GM20000 (cell line): ENCODE results near the gene VWA8.
A peak's percentile ranks its signal among the peaks of the same experiment; 100 is the strongest.

Experiments used
- DNase-seq: peaks from one replicate; pipeline ENCODE4 v3.0.0; 2012; ENCODE audit warnings: low spot score
- CTCF ChIP-seq: IDR thresholded peaks from 2 replicates; pipeline ENCODE4 v1.5.1; 2012; ENCODE audit warnings: mild to moderate bottlenecking, control low read depth; ENCODE audit errors: extremely low read depth, missing control alignments

The VWA8 gene

GRCh38 chr13:41700790-41701310 lies 260.1 kb downstream of the VWA8 start:
- DNase-seq, result no peak

GRCh38 chr13:41699759-41700158 lies 261.1 kb downstream of the VWA8 start:
- DNase-seq, result no peak
- TF ChIP-seq CTCF, result no peak

More at GRCh38 chr13:41700790-41701310, 260.1 kb downstream of the VWA8 start:
- no peak for TF ChIP-seq CTCF

- no peak for TF ChIP-seq CTCF
- DNase-seq, result no peak
Observed at GRCh38 chr13:41697578-41697977, 263.3 kb downstream of the VWA8 start.

- DNase-seq, result no peak
- TF ChIP-seq CTCF, result no peak
Observed at GRCh38 chr13:41696163-41697003, 264.5 kb downstream of the VWA8 start.

GRCh38 chr13:41694545-41695301 lies 266.2 kb downstream of the VWA8 start:
- DNase-seq, result peak; percentile 24

GRCh38 chr13:41693434-41693833 lies 267.5 kb downstream of the VWA8 start:
- no peak for DNase-seq
- TF ChIP-seq CTCF, result no peak

More at GRCh38 chr13:41694545-41695301, 266.2 kb downstream of the VWA8 start:
- no peak for TF ChIP-seq CTCF

GRCh38 chr13:41691274-41691673 lies 269.6 kb downstream of the VWA8 start:
- no peak for DNase-seq
- no peak for TF ChIP-seq CTCF
